GM12892 (cell line): Measurements from ENCODE around the gene SLC39A9.
"Not testable (repeated sequence)": the region's sequence is repeated elsewhere in the genome, so short reads cannot be mapped to it uniquely, and the experiment has no call there.

ENCODE experiments used
- DNase-seq: peaks from one replicate; pipeline ENCODE4 v3.0.0; 2011; ENCODE audit not compliant: insufficient read length
- FAIRE-seq: peaks from 2 replicates; lab custom pipeline; 2011; peaks lifted over from hg19 to GRCh38; lab: Jason Lieb, UNC
- POLR2A ChIP-seq: IDR thresholded peaks from 2 replicates; pipeline ENCODE4 v1.6.1; 2011; ENCODE audit warnings: low read depth, low read length, control low read depth
- POLR2AphosphoS5 ChIP-seq: IDR thresholded peaks from 2 replicates; pipeline ENCODE4 v1.6.1; 2011; ENCODE audit warnings: low read depth, low read length, control low read depth
- TAF1 ChIP-seq: IDR thresholded peaks from 2 replicates; pipeline ENCODE4 v1.6.1; 2011; ENCODE audit warnings: low read depth, mild to moderate bottlenecking, control low read depth, low read length, borderline replicate concordance

Gene SLC39A9

GRCh38 chr14:69400154-69400553 lies 1.7 kb downstream of the SLC39A9 start:
- DNase-seq (no peak), FAIRE-seq (no peak)
- TF ChIP-seq POLR2AphosphoS5 (no peak), POLR2A (no peak), TAF1 (no peak)

- FAIRE-seq (no peak), DNase-seq (no peak)
- TF ChIP-seq POLR2A (no peak), TAF1 (no peak), POLR2AphosphoS5 (no peak)
Measured at GRCh38 chr14:69401841-69402240, 3.3 kb downstream of the SLC39A9 start.

- FAIRE-seq (no peak), DNase-seq (no peak)
- TF ChIP-seq POLR2A, result no peak
- no peak for TF ChIP-seq TAF1
- TF ChIP-seq POLR2AphosphoS5, result no peak
Measured at GRCh38 chr14:69404478-69404877, 6.0 kb downstream of the SLC39A9 start.

GRCh38 chr14:69404883-69405282 lies 6.4 kb downstream of the SLC39A9 start:
- TF ChIP-seq TAF1, result no peak
- TF ChIP-seq POLR2A, result no peak
- TF ChIP-seq POLR2AphosphoS5, result no peak
- FAIRE-seq, result no peak

GRCh38 chr14:69405762-69406161 lies 7.3 kb downstream of the SLC39A9 start:
- FAIRE-seq (no peak), DNase-seq (no peak)
- TF ChIP-seq POLR2AphosphoS5 (no peak), POLR2A (no peak), TAF1 (no peak)

More at GRCh38 chr14:69404883-69405282, 6.4 kb downstream of the SLC39A9 start:
- DNase-seq, result no peak

GRCh38 chr14:69408331-69408960 lies 10.0 kb downstream of the SLC39A9 start:
- FAIRE-seq (no peak), DNase-seq (no peak)
- no peak for TF ChIP-seq TAF1
- TF ChIP-seq POLR2A, result no peak
- TF ChIP-seq POLR2AphosphoS5, result no peak

- TF ChIP-seq POLR2AphosphoS5, result no peak
- no peak for TF ChIP-seq POLR2A
- DNase-seq (no peak), FAIRE-seq (no peak)
Measured at GRCh38 chr14:69413483-69413882, 15.0 kb downstream of the SLC39A9 start.

GRCh38 chr14:69416087-69416486 lies 17.6 kb downstream of the SLC39A9 start:
- not testable (repeated sequence) for DNase-seq, FAIRE-seq

GRCh38 chr14:69423279-69423678 lies 24.8 kb downstream of the SLC39A9 start:
- FAIRE-seq (no peak), DNase-seq (no peak)
- TF ChIP-seq POLR2A (no peak), POLR2AphosphoS5 (no peak), TAF1 (no peak)

GRCh38 chr14:69424149-69424923 lies 25.8 kb downstream of the SLC39A9 start:
- FAIRE-seq (no peak), DNase-seq (no peak)

GRCh38 chr14:69427596-69427995 lies 29.1 kb downstream of the SLC39A9 start:
- FAIRE-seq, result no peak
- no peak for TF ChIP-seq TAF1
- DNase-seq, result no peak

More at GRCh38 chr14:69424149-69424923, 25.8 kb downstream of the SLC39A9 start:
- TF ChIP-seq POLR2AphosphoS5 (no peak), TAF1 (no peak), POLR2A (no peak)
